Central memory CD8-positive, alpha-beta T cell (primary cell): ENCODE data around the gene PAPLN.
A peak's percentile ranks its signal among the peaks of the same experiment; 100 is the strongest.

Experiments used
- ATAC-seq: fragments of 150-1000 bp; cut with Tn5 transposase; replicated peaks from 2 replicates; pipeline ENCODE4 v1.10.0; 2022; ENCODE audit warnings: mild to moderate bottlenecking, moderate FRiP score, moderate number of reproducible peaks; ENCODE audit not compliant: poor library complexity, severe bottlenecking; ENCODE audit errors: extremely low read depth
- DNase-seq, 2 donors: peaks; one replicate each; pipeline ENCODE4 v3.0.0; 2021; ENCODE audit warnings: low spot score in 2 of 2
- H3K27ac Mint-ChIP-seq: one replicate; pipeline ENCODE4 v1.8.0; 2022; ENCODE audit warnings: low read depth, mild to moderate bottlenecking, moderate library complexity, mixed read lengths
- H3K27me3 Mint-ChIP-seq: one replicate; pipeline ENCODE4 v1.8.0; 2022; ENCODE audit warnings: mixed read lengths
- H3K36me3 Mint-ChIP-seq: one replicate; pipeline ENCODE4 v1.8.0; 2022; ENCODE audit warnings: mild to moderate bottlenecking, moderate library complexity, mixed read lengths; ENCODE audit not compliant: insufficient read depth
- H3K4me1 Mint-ChIP-seq: one replicate; pipeline ENCODE4 v1.8.0; 2022; ENCODE audit warnings: mixed read lengths
- H3K4me3 Mint-ChIP-seq: one replicate; pipeline ENCODE4 v1.8.0; 2022; ENCODE audit warnings: mild to moderate bottlenecking, moderate library complexity, mixed read lengths
- H3K9me3 Mint-ChIP-seq: one replicate; pipeline ENCODE4 v1.8.0; 2022; ENCODE audit warnings: mixed read lengths

Gene PAPLN

GRCh38 chr14:73243341-73243740 is 6.0 kb downstream of the PAPLN start:
- H3K4me3 Mint-ChIP-seq, result no peak overlapping the region
- DNase-seq (no peak), ATAC-seq (no peak)
- H3K9me3 Mint-ChIP-seq, result no peaks in the 10 kb centered on the region
- peaks cover 4% of the 10 kb centered on the region for H3K36me3 Mint-ChIP-seq
- H3K27me3 Mint-ChIP-seq, result peaks cover 68% of the 10 kb centered on the region
- no peak overlapping the region for H3K27ac Mint-ChIP-seq
- H3K4me1 Mint-ChIP-seq, result peaks cover 32% of the 10 kb centered on the region

GRCh38 chr14:73243748-73244147 is 6.4 kb downstream of the PAPLN start:
- no peak for DNase-seq
- Mint-ChIP-seq H3K36me3 (peaks cover 4% of the 10 kb centered on the region), H3K9me3 (no peaks in the 10 kb centered on the region), H3K4me1 (peaks cover 32% of the 10 kb centered on the region), H3K4me3 (no peak overlapping the region), H3K27ac (no peak overlapping the region), H3K27me3 (peaks cover 64% of the 10 kb centered on the region)
- no peak for ATAC-seq

- Mint-ChIP-seq H3K4me3 (peak overlapping the region; percentile 83), H3K4me1 (peaks cover 32% of the 10 kb centered on the region), H3K9me3 (no peaks in the 10 kb centered on the region), H3K27ac (no peak overlapping the region), H3K36me3 (peaks cover 4% of the 10 kb centered on the region), H3K27me3 (peaks cover 54% of the 10 kb centered on the region)
- DNase-seq, result no peak
- no peak for ATAC-seq
Measured at GRCh38 chr14:73244541-73245290, 7.4 kb downstream of the PAPLN start.

- peaks cover 4% of the 10 kb centered on the region for H3K36me3 Mint-ChIP-seq
- ATAC-seq (peak; percentile 72), DNase-seq (peak in 1 of 2 donors; percentile 20)
- H3K4me1 Mint-ChIP-seq, result peaks cover 32% of the 10 kb centered on the region
- no peaks in the 10 kb centered on the region for H3K9me3 Mint-ChIP-seq
- no peak overlapping the region for H3K27ac Mint-ChIP-seq
- H3K27me3 Mint-ChIP-seq, result peaks cover 44% of the 10 kb centered on the region
- peak overlapping the region; percentile 83 for H3K4me3 Mint-ChIP-seq
Measured at GRCh38 chr14:73245480-73246325, 8.4 kb downstream of the PAPLN start.

- Mint-ChIP-seq H3K27me3 (peaks cover 36% of the 10 kb centered on the region), H3K4me1 (peaks cover 31% of the 10 kb centered on the region), H3K36me3 (peaks cover 4% of the 10 kb centered on the region), H3K9me3 (no peaks in the 10 kb centered on the region), H3K4me3 (peak overlapping the region; percentile 83), H3K27ac (peak overlapping the region; percentile 1)
- DNase-seq (no peak), ATAC-seq (no peak)
Measured at GRCh38 chr14:73246387-73247150, 9.3 kb downstream of the PAPLN start.

- no peaks in the 10 kb centered on the region for H3K9me3 Mint-ChIP-seq
- ATAC-seq, result no peak
- peaks cover 27% of the 10 kb centered on the region for H3K4me1 Mint-ChIP-seq
- H3K27me3 Mint-ChIP-seq, result peaks cover 18% of the 10 kb centered on the region
- H3K27ac Mint-ChIP-seq, result no peak overlapping the region
- H3K4me3 Mint-ChIP-seq, result no peak overlapping the region
- peaks cover 4% of the 10 kb centered on the region for H3K36me3 Mint-ChIP-seq
- no peak for DNase-seq
Measured at GRCh38 chr14:73248108-73248868, 11.0 kb downstream of the PAPLN start.

- Mint-ChIP-seq H3K9me3 (no peaks in the 10 kb centered on the region), H3K36me3 (peaks cover 4% of the 10 kb centered on the region), H3K4me3 (no peak overlapping the region), H3K27me3 (peaks cover 10% of the 10 kb centered on the region), H3K27ac (no peak overlapping the region), H3K4me1 (peaks cover 27% of the 10 kb centered on the region)
- no peak for ATAC-seq
- DNase-seq, result no peak
Measured at GRCh38 chr14:73249108-73249507, 11.8 kb downstream of the PAPLN start.

- Mint-ChIP-seq H3K4me3 (no peak overlapping the region), H3K36me3 (peaks cover 4% of the 10 kb centered on the region), H3K27me3 (peaks cover 4% of the 10 kb centered on the region), H3K9me3 (no peaks in the 10 kb centered on the region), H3K27ac (no peak overlapping the region), H3K4me1 (peaks cover 27% of the 10 kb centered on the region)
- ATAC-seq (no peak), DNase-seq (no peak)
Measured at GRCh38 chr14:73249564-73250316, 12.4 kb downstream of the PAPLN start.

GRCh38 chr14:73250317-73250713 is 13.0 kb downstream of the PAPLN start:
- DNase-seq (no peak), ATAC-seq (no peak)
- peaks cover 4% of the 10 kb centered on the region for H3K36me3 Mint-ChIP-seq
- peaks cover 22% of the 10 kb centered on the region for H3K4me1 Mint-ChIP-seq
- no peaks in the 10 kb centered on the region for H3K9me3 Mint-ChIP-seq
- no peak overlapping the region for H3K27ac Mint-ChIP-seq
- no peaks in the 10 kb centered on the region for H3K27me3 Mint-ChIP-seq
- no peak overlapping the region for H3K4me3 Mint-ChIP-seq

GRCh38 chr14:73250781-73251500 is 13.6 kb downstream of the PAPLN start:
- Mint-ChIP-seq H3K36me3 (peaks cover 4% of the 10 kb centered on the region), H3K27ac (no peak overlapping the region), H3K27me3 (no peaks in the 10 kb centered on the region), H3K9me3 (no peaks in the 10 kb centered on the region), H3K4me1 (peaks cover 22% of the 10 kb centered on the region), H3K4me3 (no peak overlapping the region)
- DNase-seq (no peak), ATAC-seq (no peak)
